GM21367 (cell line): ENCODE data around the gene TUBB.
A peak's percentile ranks its signal among the peaks of the same experiment; 100 is the strongest.

Source experiments
- ATAC-seq: cut with Tn5 transposase; IDR thresholded peaks from one replicate; pipeline ENCODE4 v1.9.1; 2021; ENCODE audit not compliant: unreplicated experiment

The TUBB gene

GRCh38 chr6:30687659-30688431, 32.3 kb upstream of the TUBB start:
- no peak for ATAC-seq

DNA sequence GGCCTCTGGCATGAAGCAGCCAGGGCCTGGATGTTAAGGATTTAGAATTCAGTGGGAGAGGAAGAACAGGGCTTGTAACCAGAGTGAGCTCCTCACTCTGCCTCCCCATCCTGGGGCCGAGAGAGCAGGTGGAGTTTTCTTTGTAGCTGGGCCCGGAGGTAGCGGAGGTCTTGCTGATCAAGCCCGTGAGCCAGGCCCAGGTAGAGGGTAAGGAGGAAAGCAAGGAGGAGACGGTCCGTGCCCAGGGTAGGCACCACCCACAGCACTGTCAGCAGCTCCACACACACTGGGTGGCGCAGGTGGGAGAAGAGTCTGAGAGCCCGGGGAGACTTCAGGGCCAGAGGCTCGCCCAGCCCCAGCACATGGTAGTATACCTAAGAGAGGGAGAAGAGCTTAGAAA, 31.6 kb upstream of the TUBB start:
- ATAC-seq, result no peak

DNA sequence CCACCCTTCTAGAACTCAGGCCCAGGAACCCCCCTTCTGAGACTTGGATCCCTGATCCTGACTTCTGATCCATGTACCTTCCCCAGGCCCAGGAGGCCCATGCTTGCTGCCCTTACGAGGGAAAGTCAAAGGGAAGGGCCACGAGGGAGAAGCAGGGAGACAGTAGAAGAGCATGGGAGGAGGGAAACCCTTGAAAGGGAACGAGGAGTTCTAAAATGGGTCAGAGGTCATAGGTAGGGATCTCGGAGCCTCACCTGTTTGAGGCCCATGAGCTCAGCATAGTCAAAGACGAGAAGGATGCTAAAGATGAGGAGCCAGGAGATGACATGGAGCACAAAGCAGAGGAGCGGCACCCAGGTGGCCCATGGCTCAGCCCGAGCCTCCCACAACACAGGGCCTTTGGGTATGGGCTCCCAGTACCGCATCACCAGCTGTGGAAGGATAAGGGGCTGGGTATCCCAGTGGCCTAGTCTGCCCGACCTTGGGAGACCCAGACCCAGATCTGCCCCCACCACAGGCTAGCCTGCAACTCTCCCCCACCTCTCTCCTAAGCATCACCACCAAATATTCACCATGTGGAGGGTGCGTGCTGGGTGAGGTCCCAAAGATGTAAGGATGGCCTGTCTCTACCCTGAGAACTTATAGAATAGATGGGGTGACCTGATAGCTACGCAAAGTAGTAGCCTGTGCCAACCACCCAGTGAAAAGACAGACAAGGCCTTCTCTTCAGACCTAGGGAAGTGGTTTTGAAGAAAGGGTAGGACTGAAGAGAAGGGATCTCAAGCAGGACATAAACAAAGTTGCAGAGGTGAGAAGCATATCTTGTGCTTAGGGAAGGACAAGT, 30.9 kb upstream of the TUBB start:
- no peak for ATAC-seq

GRCh38 chr6:30689985-30690384, 30.2 kb upstream of the TUBB start:
- ATAC-seq, result no peak

DNA sequence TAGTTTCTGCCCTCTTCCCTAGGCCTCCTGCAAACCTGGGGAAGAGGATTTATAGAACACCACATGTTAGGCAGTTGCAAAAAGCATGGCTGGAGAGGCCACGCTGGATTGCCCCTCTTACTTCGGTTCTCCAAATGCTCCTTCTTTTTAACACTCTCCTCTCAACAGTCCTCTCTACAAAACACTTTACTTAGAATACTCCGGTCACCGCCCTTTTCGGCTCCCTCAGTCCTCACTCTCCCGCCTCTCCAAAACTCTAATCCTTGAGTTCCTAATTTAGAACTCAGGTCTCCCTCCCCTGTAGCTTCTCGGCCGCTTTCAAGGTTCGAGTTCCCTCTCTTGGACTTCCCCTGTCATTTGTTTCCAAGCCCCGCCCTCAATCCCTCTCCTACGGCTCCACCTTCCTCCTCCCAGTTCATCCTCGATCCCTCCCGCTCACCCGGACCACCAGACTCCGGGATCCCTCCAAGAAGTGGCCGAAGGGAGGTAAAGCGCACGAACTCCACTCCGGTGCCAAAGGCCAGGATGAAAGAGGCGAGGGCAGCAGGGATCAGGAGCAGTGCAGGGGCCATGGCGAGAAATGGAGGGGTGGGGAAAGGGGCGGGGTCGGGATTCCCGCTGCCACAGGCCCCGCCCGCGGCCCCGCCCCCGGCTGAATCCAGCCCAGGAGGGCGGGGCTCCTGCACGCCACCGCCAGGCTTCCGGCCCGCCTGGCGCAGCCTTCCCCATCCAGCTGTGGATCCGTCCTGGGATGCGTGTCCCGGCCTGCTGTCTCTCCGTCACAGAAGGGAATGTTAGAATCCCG, 29.5 kb upstream of the TUBB start, which contains the start of gene NRM:
NRM (minus strand) TSS at position 582 of the 805 bp plus-strand sequence; CDS start at position 572, 10 bp downstream.
- no peak for ATAC-seq

GRCh38 chr6:30691208-30691847, 28.8 kb upstream of the TUBB start:
- ATAC-seq, result no peak

DNA sequence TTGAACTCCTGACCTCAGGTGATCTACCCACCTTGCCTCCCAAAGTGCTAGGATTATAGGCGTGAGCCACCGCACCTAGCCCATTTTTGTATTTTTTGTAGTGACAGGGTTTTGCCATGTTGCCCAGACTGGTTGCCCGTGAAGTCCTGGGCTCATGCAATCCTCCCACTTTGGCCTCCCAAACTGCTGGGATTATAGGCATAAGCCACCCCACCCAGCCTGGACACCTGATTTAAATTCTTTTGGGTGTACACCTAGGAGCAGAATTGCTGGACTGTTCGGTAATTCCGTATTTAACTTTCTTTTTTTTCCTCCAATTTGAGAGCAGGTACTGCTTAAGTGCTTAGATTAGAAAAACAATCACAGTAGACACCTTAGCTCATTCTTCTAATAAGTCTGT, 23.7 kb upstream of the TUBB start:
- no peak for ATAC-seq

DNA sequence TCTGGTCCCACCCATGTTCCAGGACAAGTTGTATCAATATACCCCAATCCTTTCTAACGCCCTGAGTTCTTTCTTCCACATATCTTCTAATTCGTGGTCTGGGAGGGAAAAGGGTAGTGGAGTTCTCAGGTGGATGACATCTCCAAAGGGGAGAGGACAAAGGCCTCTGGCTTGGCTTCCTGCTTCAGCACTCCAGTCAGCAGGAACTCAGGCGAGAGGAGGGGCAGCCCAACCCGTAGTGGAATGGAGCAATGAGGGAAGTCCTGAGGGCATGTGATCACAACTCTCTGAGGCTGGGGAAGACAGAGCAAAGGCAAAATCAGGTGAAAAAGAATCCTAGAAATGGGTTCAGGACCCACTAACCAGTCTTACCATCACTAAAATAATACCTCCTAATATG, 19.8 kb upstream of the TUBB start:
- ATAC-seq, result no peak

- ATAC-seq, result no peak
Observed at GRCh38 chr6:30703011-30703410, 17.1 kb upstream of the TUBB start.

DNA sequence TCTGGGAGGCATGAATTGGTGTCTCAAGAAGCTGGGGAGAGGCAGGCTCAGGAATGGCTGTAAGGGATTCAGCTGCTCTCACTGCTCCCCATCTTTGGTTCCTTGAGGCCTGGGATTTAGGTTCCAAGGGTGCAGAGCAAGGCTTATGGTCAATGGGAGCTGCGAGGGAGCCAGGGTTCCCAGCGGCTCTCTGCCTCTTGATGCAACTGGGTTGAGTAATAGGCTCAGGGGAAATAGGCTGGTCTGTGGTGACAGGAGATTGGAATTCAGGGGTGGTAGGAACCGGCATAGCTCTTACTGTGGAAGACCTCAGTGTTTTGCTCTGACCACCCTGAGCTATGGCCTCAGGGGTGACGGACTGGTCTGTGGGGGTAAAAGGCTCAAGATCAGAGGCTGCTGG, 16.3 kb upstream of the TUBB start:
- ATAC-seq, result no peak

GRCh38 chr6:30705620-30706019, 14.5 kb upstream of the TUBB start:
- no peak for ATAC-seq

DNA sequence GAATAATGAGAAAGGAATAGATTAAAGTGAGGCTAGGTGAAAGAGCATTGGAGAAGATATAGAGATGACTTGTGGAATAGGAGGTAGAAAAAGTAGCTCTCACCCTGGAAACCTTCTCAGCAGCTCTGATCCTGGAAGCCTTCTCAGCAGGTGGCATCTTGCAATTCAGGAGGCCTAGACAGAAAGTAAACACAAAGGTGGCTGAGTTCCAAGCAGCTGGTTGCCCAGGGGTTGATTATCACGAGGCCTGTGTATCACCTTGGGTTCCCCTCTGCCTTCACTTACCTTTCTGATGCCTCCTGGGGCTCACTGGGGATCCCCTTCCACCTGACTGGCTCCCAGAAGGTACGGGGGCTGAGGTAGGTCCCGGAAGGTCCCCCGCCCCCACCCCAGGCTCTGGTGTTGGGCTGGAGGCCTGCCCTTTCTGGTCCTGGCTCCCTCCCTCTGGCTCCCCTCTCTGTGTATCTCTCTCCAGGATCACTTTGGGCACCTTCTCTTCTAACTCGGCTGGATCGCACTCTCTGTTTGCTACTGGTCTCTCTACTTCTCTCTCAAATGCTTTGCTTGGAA, 12.8 kb upstream of the TUBB start:
- ATAC-seq, result no peak

DNA sequence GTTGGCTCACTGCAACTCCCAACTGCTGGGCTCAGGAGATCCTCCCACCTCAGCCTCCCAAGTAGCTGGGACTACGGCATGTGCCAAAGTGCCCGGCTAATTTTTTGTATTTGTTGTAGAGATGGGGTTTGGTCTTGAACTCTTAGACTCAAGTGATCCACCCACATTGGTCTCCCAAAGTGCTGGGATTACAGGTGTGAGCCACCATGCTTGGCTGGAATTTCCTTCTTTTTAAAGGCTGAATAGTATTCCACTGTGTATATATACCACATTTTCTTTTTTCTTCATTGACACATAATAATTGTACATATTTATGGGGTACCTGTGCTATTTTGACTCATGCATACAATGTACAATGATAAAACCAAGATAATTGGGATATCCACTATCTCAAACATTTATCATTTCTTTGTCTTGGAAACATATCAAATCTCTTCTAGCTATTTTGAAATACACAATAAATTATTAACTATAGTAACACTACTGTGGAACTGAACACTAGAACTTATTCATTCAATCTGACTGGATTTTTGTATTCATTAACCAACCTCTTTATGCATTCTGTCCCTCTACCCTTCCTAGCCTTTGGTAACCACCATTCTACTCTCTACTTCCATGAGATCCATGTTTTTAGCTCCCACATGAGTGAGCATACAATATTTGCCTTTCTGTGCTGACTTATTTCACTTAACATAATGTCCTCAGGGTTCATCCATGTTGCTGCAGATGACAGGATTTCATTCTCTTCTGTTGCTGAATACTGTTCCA, 10.9 kb upstream of the TUBB start:
- no peak for ATAC-seq

DNA sequence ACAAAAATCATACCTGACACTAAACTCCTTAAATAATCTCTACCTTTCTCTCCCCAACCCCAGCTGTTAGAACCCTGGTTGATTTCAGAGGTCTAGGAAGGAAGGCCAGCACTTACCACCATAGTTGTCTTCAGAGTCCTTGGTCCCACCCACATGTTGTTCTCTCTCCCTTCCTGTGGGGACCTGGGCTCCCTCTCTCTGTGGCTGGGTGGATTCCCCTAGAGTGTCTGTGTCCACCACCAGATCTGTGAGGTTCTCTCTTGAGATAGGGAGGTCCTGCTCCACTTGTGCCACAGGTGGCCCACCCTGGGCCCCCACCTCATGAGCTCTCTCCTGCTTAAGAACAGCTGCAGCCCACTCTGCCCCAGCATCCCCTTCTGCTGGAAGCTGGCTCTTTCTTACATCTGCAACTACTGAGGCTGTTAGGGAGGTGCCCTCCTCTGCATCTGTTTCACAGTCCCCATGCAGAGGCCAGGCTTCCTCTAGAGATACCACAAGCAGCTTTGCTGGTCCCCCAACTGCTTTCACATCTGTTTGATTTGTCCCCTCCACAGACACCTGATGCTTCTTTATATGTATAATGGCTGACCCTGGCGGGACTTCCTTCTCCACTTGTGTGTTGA, 8.3 kb upstream of the TUBB start:
- no peak for ATAC-seq

GRCh38 chr6:30712441-30712945, 7.7 kb upstream of the TUBB start:
- no peak for ATAC-seq

GRCh38 chr6:30714263-30714662, 5.9 kb upstream of the TUBB start:
- ATAC-seq, result no peak

DNA sequence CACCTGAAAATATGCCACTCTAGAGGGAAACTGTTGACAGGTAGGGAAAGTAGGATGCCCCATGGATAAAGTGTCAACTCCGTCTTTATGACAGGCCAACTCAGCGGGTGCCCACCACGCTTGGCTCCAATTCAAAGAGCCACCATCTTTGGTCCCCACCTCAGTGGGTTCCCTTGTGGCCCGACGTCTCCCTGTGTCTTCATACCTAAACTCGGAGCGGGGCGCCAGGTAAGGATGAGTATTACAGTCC, 3.3 kb upstream of the TUBB start:
- no peak for ATAC-seq

DNA sequence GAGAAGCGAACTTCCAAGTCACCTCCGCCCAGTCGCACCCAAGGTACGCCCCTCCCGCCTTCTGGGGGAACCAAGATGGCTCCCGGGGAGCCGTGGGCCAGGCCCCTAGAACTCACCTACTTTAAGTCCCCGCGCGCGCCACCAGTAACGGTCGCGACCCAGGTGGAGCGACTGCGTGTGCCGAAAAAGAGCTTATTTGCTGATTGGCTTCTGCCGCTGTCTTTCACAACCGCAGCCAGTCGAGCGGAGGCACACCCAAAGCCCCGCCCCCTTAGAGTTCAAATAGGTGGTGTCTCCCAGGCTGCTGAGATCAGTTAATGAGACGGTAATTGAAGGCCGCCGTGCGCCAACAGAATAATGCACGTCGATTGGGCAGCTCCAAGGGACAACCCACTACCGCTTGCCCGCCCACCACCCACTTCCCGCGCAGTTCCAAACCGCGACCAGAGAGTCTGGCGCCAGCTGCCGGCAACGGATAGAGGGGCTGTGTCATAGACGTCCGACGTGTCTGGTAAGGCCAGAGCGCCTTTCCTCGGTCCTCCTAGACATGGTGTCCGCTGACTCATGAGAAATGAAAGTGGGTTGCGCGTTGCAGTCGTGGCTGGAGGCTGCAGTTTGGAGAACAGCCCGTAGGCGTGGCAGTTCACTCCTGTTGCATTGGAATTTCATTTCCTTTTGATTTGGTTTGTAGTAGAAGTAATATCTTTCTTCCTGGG, 2.9 kb upstream of the TUBB start, which contains the start of gene MDC1:
MDC1 (minus strand) TSS at position 153 of the 716 bp plus-strand sequence. CDS start 2,106 bp downstream, outside the sequence.
- ATAC-seq, result peak; percentile 54
